ENCODE measurements around the gene RAPGEF4. TPM values are rescaled to one million over a fixed set of nuclear protein-coding genes. Genes with fewer than 3 reads are reported as not detected.
"Not testable (repeated sequence)": the region's sequence is repeated elsewhere in the genome, so short reads cannot be mapped to it uniquely, and the experiment has no call there.

The RAPGEF4 gene
- total RNA-seq, 1 donor from 2014 or later, result 18.6 TPM

- no peak for DNase-seq (ENCODE audit: low spot score)
These were observed 357.3 kb downstream of the RAPGEF4 start for GRCh38 chr2:173092844-173093402.

- DNase-seq (ENCODE audit: low spot score), result not testable (repeated sequence)
These were observed 358.0 kb downstream of the RAPGEF4 start for GRCh38 chr2:173093617-173094016.

GRCh38 chr2:173094731-173095130, 359.1 kb downstream of the RAPGEF4 start:
- DNase-seq (ENCODE audit: low spot score), result no peak

GRCh38 chr2:173095356-173095755, 359.7 kb downstream of the RAPGEF4 start:
- no peak for DNase-seq (ENCODE audit: low spot score)

- no peak for DNase-seq (ENCODE audit: low spot score)
These were observed 363.6 kb downstream of the RAPGEF4 start for GRCh38 chr2:173099271-173099670.

GRCh38 chr2:173099804-173100203, 364.2 kb downstream of the RAPGEF4 start:
- DNase-seq (ENCODE audit: low spot score), result no peak

DNA sequence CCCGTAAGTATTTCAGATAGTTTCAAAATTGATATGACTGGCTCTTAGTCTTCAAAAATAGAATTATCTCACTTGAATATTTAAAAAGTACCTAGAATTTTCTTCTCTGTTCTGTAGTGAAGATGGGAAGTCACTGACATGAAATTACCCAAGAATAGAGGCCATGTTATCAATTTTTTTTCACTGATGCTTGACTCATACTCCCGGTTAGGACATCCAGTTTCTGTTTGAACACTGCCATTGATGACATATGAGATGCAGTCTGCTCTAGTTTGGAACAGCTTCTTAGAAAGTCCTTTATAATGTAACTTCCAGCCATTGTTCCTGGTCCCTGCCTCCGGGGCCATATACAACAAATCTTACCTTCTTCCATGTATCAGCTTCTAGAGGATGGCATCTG, 366.0 kb downstream of the RAPGEF4 start:
- no peak for DNase-seq (ENCODE audit: low spot score)

Other genes with a start within 250 kb of the RAPGEF4 start
- gene PDK1, start 179.8 kb upstream of the RAPGEF4 start, total RNA-seq, result 31.4 TPM